ENCODE results near the gene SMIM32.

Gene SMIM32

GRCh38 chr5:136192526-136193321 lies at the start of gene SMIM32:
TSS of gene SMIM32 (minus strand) at chr5:136193162. CDS start at chr5:136192524, 638 bp downstream.
- in situ Hi-C loops (cut with MboI; ENCODE audit: low sequenced_read_pairs) = no loop called here

- in situ Hi-C loops (cut with MboI; ENCODE audit: low sequenced_read_pairs) = no loop called here
These were observed 49.6 kb upstream of the SMIM32 start for GRCh38 chr5:136242611-136243010.

GRCh38 chr5:136242136-136242535 lies 49.2 kb upstream of the SMIM32 start:
- in situ Hi-C loops (cut with MboI; ENCODE audit: low sequenced_read_pairs) = no loop called here

GRCh38 chr5:136240894-136241293 lies 47.9 kb upstream of the SMIM32 start:
- in situ Hi-C loops (cut with MboI; ENCODE audit: low sequenced_read_pairs) = no loop called here

GRCh38 chr5:136236479-136237083 lies 43.6 kb upstream of the SMIM32 start:
- in situ Hi-C loops (cut with MboI; ENCODE audit: low sequenced_read_pairs) = no loop called here

- in situ Hi-C loops (cut with MboI; ENCODE audit: low sequenced_read_pairs) = no loop called here
These were observed 42.4 kb upstream of the SMIM32 start for GRCh38 chr5:136235321-136235720.

- in situ Hi-C loops (cut with MboI; ENCODE audit: low sequenced_read_pairs) = no loop called here
These were observed 39.4 kb upstream of the SMIM32 start for GRCh38 chr5:136232316-136232715.

- in situ Hi-C loops (cut with MboI; ENCODE audit: low sequenced_read_pairs) = no loop called here
These were observed 37.2 kb upstream of the SMIM32 start for GRCh38 chr5:136230176-136230575.

GRCh38 chr5:136228136-136228757 lies 35.3 kb upstream of the SMIM32 start:
- in situ Hi-C loops (cut with MboI; ENCODE audit: low sequenced_read_pairs) = no loop called here

GRCh38 chr5:136226401-136226800 lies 33.4 kb upstream of the SMIM32 start:
- in situ Hi-C loops (cut with MboI; ENCODE audit: low sequenced_read_pairs) = no loop called here

GRCh38 chr5:136225796-136226195 lies 32.8 kb upstream of the SMIM32 start:
- in situ Hi-C loops (cut with MboI; ENCODE audit: low sequenced_read_pairs) = no loop called here

- in situ Hi-C loops (cut with MboI; ENCODE audit: low sequenced_read_pairs) = loop anchor here (25.0 kb wide), 1 partner anchor 335 kb away; the partner anchor contains the start of gene IL9
These were observed 29.7 kb upstream of the SMIM32 start for GRCh38 chr5:136222580-136223235.

- in situ Hi-C loops (cut with MboI; ENCODE audit: low sequenced_read_pairs) = loop anchor here (25.0 kb wide), 1 partner anchor 334 kb away; the partner anchor contains the start of gene IL9
These were observed 28.4 kb upstream of the SMIM32 start for GRCh38 chr5:136221340-136221739.

- in situ Hi-C loops (cut with MboI; ENCODE audit: low sequenced_read_pairs) = loop anchor here (25.0 kb wide), 1 partner anchor 329 kb away; the partner anchor contains the start of gene IL9
These were observed 23.3 kb upstream of the SMIM32 start for GRCh38 chr5:136216230-136216629.

GRCh38 chr5:136215812-136216211 lies 22.9 kb upstream of the SMIM32 start:
- in situ Hi-C loops (cut with MboI; ENCODE audit: low sequenced_read_pairs) = loop anchor here (25.0 kb wide), 1 partner anchor 329 kb away; the partner anchor contains the start of gene IL9

- in situ Hi-C loops (cut with MboI; ENCODE audit: low sequenced_read_pairs) = loop anchor here (25.0 kb wide), 1 partner anchor 327 kb away; the partner anchor contains the start of gene IL9
These were observed 21.0 kb upstream of the SMIM32 start for GRCh38 chr5:136213919-136214493.

GRCh38 chr5:136212252-136212721 lies 19.3 kb upstream of the SMIM32 start:
- in situ Hi-C loops (cut with MboI; ENCODE audit: low sequenced_read_pairs) = loop anchor here (25.0 kb wide), 1 partner anchor 325 kb away; the partner anchor contains the start of gene IL9

GRCh38 chr5:136211282-136212040 lies 18.5 kb upstream of the SMIM32 start:
- in situ Hi-C loops (cut with MboI; ENCODE audit: low sequenced_read_pairs) = loop anchor here (25.0 kb wide), 1 partner anchor 324 kb away; the partner anchor contains the start of gene IL9

- in situ Hi-C loops (cut with MboI; ENCODE audit: low sequenced_read_pairs) = loop anchor here (25.0 kb wide), 1 partner anchor 323 kb away; the partner anchor contains the start of gene IL9
These were observed 17.3 kb upstream of the SMIM32 start for GRCh38 chr5:136210259-136210658.

All from HL-60/S4 (cell line).